Epithelial cell of esophagus (primary cell): Measurements from ENCODE around the gene RNF20.
"Not testable (repeated sequence)": the region's sequence is repeated elsewhere in the genome, so short reads cannot be mapped to it uniquely, and the experiment has no call there.

Experiments used
- DNase-seq: peaks from one replicate; pipeline ENCODE4 v3.0.0; 2010; ENCODE audit warnings: low read depth
- H3K4me3 ChIP-seq: 2 replicates; pipeline ENCODE4 v1.5.1; 2011; ENCODE audit warnings: mild to moderate bottlenecking, low read length, control low read depth
- TF ChIP-seq, protein P1 (sequence below): IDR thresholded peaks from 2 replicates; pipeline ENCODE4 v1.5.1; 2011; ENCODE audit warnings: low read depth, mild to moderate bottlenecking, low read length, control low read depth, inconsistent platforms; ENCODE audit not compliant: insufficient read depth; ENCODE audit errors: missing control alignments

Gene RNF20

DNA sequence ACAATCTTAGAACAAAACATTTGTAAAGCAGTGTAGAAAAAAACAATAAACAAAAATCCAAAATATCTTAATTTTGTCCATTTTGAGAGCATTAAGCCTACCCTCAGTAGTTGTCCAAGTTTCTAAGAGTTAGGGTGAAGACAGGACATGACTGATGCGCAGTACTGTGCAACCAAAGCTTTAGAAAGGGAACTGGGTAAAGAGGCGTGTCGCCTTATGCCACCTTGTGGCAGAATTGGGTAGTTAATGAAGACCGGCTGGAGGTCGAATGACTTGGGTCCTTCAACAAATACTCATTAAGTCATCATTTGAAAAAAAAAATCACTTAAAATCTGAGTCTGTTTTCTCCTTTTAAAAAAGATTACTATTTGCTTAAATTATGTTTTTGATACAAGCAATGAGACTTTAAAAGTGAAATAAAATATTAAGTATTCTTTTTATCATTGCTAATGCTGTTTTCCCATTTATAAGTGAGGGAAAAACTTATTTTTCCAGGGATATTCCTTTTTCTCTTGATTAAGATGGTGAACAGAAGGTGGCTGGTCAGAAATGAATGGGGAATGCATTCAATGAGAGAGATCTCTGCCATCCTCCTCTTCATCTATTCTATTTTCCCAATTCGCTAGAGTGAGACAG is 3.5 kb upstream of the RNF20 start:
- H3K4me3 ChIP-seq: no peak overlapping the region
- TF ChIP-seq, protein P1, sequence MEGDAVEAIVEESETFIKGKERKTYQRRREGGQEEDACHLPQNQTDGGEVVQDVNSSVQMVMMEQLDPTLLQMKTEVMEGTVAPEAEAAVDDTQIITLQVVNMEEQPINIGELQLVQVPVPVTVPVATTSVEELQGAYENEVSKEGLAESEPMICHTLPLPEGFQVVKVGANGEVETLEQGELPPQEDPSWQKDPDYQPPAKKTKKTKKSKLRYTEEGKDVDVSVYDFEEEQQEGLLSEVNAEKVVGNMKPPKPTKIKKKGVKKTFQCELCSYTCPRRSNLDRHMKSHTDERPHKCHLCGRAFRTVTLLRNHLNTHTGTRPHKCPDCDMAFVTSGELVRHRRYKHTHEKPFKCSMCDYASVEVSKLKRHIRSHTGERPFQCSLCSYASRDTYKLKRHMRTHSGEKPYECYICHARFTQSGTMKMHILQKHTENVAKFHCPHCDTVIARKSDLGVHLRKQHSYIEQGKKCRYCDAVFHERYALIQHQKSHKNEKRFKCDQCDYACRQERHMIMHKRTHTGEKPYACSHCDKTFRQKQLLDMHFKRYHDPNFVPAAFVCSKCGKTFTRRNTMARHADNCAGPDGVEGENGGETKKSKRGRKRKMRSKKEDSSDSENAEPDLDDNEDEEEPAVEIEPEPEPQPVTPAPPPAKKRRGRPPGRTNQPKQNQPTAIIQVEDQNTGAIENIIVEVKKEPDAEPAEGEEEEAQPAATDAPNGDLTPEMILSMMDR: peak; percentile 90
- peak; percentile 82 for DNase-seq

DNA sequence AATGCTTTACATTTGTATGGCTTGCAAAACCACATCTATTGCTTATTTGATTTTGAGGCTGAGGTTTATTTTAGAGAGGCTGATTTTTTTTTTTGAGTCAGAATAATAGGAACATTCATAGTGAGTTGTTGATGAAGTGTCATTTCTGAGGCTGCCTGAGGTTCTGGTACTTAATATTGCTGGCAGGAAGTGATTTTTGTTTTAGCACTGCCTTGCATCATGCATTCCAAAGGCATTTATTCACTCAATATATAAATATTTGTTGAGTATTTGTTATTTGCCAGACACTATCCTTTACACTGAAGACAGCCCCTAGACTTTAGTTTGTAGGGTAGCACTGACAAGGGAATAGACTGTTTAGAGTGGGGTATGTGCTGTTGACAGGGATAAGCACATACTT is 2.7 kb downstream of the RNF20 start:
- DNase-seq: peak; percentile 72
- H3K4me3 ChIP-seq: no peak overlapping the region
- TF ChIP-seq, protein P1: no peak

DNA sequence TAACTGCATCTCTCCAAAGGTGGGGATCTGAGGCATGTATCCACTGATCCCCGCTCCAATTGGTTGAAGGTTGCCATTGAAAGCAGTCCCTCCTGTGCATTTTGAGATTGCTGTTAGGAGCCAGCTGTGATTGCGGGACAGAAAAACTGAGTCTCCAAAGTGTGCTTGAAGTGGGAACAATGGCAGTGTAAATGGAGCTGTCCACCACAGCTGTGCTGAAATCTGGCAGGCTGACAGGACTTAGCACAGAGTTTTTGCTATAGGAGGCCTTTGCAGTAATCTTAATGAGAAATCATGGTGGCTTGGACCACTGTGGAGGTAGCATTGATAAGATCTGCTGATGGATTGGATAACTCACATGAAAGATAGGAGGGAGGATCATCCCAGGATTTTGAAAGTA is 3.3 kb downstream of the RNF20 start:
- no peak overlapping the region for H3K4me3 ChIP-seq
- TF ChIP-seq, protein P1: no peak
- DNase-seq: peak; percentile 65

DNA sequence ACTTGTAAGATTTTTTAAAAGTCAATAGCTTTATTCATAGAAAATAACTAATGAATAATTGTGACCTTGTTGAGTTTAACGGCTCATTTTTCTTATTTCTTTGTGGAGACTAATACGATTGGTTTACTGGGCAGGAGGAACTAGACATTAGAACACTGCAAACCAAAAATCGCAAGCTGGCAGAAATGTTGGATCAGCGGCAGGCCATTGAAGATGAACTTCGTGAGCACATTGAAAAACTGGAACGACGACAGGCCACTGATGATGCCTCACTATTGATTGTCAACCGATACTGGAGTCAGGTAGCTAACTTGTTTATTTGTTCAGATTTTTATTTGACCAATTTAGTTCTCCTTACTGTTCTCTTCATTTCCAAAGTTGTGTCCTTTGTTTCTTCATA is 6.4 kb downstream of the RNF20 start:
- no peak for DNase-seq
- H3K4me3 ChIP-seq: no peak overlapping the region
- TF ChIP-seq, protein P1: no peak

DNA sequence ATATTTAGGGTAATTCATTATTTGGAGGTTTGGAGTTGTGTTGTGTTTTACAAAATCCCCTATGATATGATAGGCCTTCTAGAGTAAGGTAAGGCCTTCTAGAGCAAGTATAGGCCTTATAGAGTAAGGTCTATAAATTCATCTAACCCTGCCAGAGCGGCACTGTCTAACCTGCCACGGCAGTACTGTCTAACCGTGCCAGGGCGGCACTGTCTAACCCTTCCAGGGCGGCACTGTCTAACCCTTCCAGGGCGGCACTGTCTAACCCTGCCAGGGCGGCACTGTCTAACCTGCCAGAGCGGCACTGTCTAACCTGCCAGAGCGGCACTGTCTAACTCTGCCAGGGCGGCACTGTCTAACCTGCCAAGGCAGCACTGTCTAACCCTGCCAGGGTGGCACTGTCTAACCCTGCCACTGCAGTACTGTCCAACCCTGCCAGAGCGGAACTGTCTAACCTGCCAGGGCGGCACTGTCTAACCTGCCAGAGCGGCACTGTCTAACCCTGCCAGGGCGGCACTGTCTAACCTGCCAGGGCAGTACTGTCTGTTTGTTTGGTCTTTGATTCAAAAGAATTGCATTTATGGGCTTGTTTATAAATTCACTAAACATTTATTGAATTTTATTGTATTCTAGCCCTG is 9.6 kb downstream of the RNF20 start:
- TF ChIP-seq, protein P1: no peak
- H3K4me3 ChIP-seq: no peak overlapping the region
- DNase-seq: no peak

DNA sequence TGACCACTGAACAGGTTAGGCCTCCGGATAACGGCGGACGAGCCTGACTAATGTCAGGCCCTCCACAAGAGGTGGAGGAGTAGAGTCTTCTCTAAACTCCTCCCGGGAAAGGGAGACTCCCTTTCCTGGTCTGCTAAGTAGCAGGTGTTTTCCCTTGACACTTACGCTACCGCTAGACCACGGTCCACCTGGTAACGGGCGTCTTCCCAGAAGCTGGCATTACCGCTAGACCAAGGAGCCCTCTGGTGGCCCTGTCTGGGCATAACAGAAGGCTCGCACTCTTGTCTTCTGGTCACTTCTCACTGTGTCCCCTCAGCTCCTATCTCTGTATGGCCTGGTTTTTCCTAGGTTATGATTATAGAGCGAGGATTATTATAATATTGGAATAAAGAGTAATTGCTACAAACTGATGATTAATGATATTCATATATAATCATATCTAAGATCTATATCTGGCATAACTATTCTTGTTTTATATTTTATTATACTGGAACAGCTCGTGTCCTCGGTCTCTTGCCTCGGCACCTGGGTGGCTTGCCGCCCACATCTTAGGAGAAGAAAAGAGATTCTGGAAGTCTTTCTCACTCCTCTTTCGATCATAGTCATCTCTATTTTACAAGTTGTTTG is 15.9 kb downstream of the RNF20 start:
- H3K4me3 ChIP-seq: not testable (repeated sequence)
- peak; percentile 14 for DNase-seq
- TF ChIP-seq, protein P1: peak; percentile 26

DNA sequence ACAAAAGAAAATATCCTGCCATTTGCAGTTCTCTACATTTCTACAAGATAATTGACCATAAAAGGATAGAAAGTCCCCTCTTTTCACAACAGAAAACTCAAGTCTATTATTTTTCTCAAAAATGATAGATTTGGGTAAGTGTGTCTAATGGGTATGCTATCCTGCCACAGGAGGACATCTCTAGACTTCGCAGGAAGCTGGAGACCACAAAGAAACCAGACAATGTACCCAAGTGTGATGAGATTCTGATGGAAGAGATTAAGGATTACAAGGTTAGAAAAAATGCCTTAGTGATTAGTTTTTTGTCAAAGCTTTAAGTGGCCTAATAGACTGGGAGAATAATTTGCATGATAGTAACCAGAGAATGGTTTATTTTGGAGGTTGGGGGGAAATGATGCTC is 28.1 kb downstream of the RNF20 start:
- no peak for DNase-seq
- no peak overlapping the region for H3K4me3 ChIP-seq
- TF ChIP-seq, protein P1: no peak
